ENCODE results near the gene CD101.

DNA sequence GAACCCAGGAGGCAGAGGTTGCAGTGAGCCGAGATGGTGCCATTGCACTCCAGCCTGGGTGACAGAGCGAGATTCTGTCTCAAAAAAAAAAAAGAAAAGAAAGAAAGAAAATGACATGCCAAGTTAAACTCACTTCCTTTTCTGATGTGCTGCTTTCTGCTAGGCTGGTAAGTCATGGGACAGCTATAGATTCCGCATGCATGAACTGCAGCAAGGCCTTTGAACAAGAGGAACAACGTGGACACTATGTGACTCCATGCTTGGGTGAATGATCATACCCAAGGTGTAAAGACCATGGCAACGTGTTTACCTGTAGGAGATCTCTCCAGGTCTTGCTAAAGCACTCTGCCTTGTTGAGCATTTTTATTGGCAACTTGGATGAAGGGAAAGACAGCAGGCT, 48.3 kb downstream of the CD101 start:
- TF ChIP-seq REST (IDR thresholded peaks at IDR 0.05; ENCODE audit: low read depth), result no peak
- no peak for TF ChIP-seq POLR2A (IDR thresholded peaks at IDR 0.05; ENCODE audit: borderline replicate concordance, extremely low read depth, insufficient read depth, insufficient read length)
- TF ChIP-seq CTCF (IDR thresholded peaks at IDR 0.05 in 2 of 3, conservative IDR thresholded peaks at IDR 0.05 in 1 of 3; ENCODE audit: borderline replicate concordance in 1 of 3, insufficient read depth in 1 of 3, low read depth in 2 of 3, low read length in 2 of 3), result no peak
- no peak for TF ChIP-seq POLR2AphosphoS5 (IDR thresholded peaks at IDR 0.05; ENCODE audit: low read depth, low read length)
- TF ChIP-seq EZH2 (IDR thresholded peaks at IDR 0.05), result no peak
